GM23248 (cell line): Measurements from ENCODE around the gene ZNF133. TPM values are rescaled to one million over a fixed set of nuclear protein-coding genes. Genes with fewer than 3 reads are reported as not detected.

Source experiments
- DNase-seq: peaks from one replicate; pipeline ENCODE4 v3.0.0-alpha.2; 2015
- H2AFZ ChIP-seq: fragments of 200-600 bp; sonication (generic); 2 replicates; pipeline ENCODE4 v1.6.1; 2016; ENCODE audit warnings: antibody characterized with exemption
- H3F3A ChIP-seq: fragments of 200-600 bp; sonication (generic); 2 replicates; pipeline ENCODE4 v1.6.1; 2016; ENCODE audit warnings: mild to moderate bottlenecking, antibody characterized with exemption, mixed run types; ENCODE audit not compliant: insufficient read depth
- H3K27ac ChIP-seq: fragments of 200-600 bp; sonication (generic); 2 replicates; pipeline ENCODE4 v1.5.1; 2016; ENCODE audit warnings: mild to moderate bottlenecking
- H3K27me3 ChIP-seq: fragments of 200-600 bp; sonication (generic); replicated peaks from 2 replicates; pipeline ENCODE4 v1.6.1; 2016; ENCODE audit warnings: mild to moderate bottlenecking; ENCODE audit not compliant: insufficient read depth
- H3K36me3 ChIP-seq: fragments of 200-600 bp; sonication (generic); 2 replicates; pipeline ENCODE4 v1.6.1; 2016; ENCODE audit warnings: low read depth, mild to moderate bottlenecking
- H3K4me1 ChIP-seq: fragments of 200-600 bp; sonication (generic); 2 replicates; pipeline ENCODE4 v1.6.1; 2016; ENCODE audit warnings: mild to moderate bottlenecking; ENCODE audit not compliant: insufficient read depth
- H3K4me2 ChIP-seq: fragments of 200-600 bp; sonication (generic); one replicate; pipeline ENCODE4 v1.6.1; 2016; ENCODE audit warnings: mild to moderate bottlenecking; ENCODE audit not compliant: unreplicated experiment
- H3K4me3 ChIP-seq: fragments of 200-600 bp; sonication (generic); 2 replicates; pipeline ENCODE4 v1.5.1; 2016; ENCODE audit warnings: mild to moderate bottlenecking
- H3K79me2 ChIP-seq: fragments of 200-600 bp; sonication (generic); 2 replicates; pipeline ENCODE4 v1.6.1; 2016; ENCODE audit warnings: mild to moderate bottlenecking; ENCODE audit not compliant: insufficient read depth
- H3K9ac ChIP-seq: fragments of 200-600 bp; sonication (generic); 2 replicates; pipeline ENCODE4 v1.6.1; 2016; ENCODE audit warnings: mild to moderate bottlenecking
- H3K9me2 ChIP-seq: fragments of 200-600 bp; sonication (generic); 2 replicates; pipeline ENCODE4 v1.6.1; 2016; ENCODE audit warnings: mixed run types, mild to moderate bottlenecking, moderate library complexity; ENCODE audit not compliant: insufficient read depth
- H3K9me3 ChIP-seq: fragments of 200-600 bp; sonication (generic); one replicate; pipeline ENCODE4 v1.6.1; 2017; ENCODE audit warnings: low read depth
- H4K20me1 ChIP-seq: fragments of 200-600 bp; sonication (generic); 2 replicates; pipeline ENCODE4 v1.6.0; 2016; ENCODE audit not compliant: insufficient read depth
- EZH2 ChIP-seq: fragments of 200-600 bp; sonication (generic); IDR thresholded peaks from 2 replicates; pipeline ENCODE4 v1.6.1; 2018; ENCODE audit warnings: antibody characterized with exemption, mild to moderate bottlenecking; ENCODE audit not compliant: insufficient read depth, poor library complexity, severe bottlenecking
- EZH2phosphoT487 ChIP-seq: fragments of 200-600 bp; sonication (generic); IDR thresholded peaks from 2 replicates; pipeline ENCODE4 v1.6.1; 2018; ENCODE audit warnings: antibody characterized with exemption, moderate library complexity, mild to moderate bottlenecking, low read depth; ENCODE audit not compliant: insufficient read depth
- WGBS, 2 experiments: methylation state at CpG; one replicate each; pipeline ENCODE4 v1.1.6; 2015 to 2017; ENCODE audit warnings: low lambda C conversion rate in 2 of 2, low coverage in 1 of 2; ENCODE audit errors: missing lambda C conversion rate in 2 of 2; 5-methylcytosine and 5-hydroxymethylcytosine counted together
- in situ Hi-C: fragments of 300-500 bp; cut with MboI; formaldehyde crosslinking; loops from 2 replicates; pipeline ENCODE4 v1.15.0; 2020
- polyA plus RNA-seq: library from polyadenylated mRNA; unstranded; fragments of >200 nt; fragmentation: Nextera tagmentation; extraction: Ambion mirVana; gene quantifications from 2 replicates; pipeline ENCODE4 v1.2.1, GENCODE V29; 2016
- total RNA-seq: library from RNA; depleted of rRNA; stranded (reverse); fragments of >200 nt; shearing (Covaris generic); gene quantifications from 2 replicates; pipeline ENCODE4 v1.2.3, GENCODE V29; 2014

Gene ZNF133
- total and polyA plus RNA-seq, 2 experiments from 2014 or later = 11.3 to 17.9 TPM

DNA sequence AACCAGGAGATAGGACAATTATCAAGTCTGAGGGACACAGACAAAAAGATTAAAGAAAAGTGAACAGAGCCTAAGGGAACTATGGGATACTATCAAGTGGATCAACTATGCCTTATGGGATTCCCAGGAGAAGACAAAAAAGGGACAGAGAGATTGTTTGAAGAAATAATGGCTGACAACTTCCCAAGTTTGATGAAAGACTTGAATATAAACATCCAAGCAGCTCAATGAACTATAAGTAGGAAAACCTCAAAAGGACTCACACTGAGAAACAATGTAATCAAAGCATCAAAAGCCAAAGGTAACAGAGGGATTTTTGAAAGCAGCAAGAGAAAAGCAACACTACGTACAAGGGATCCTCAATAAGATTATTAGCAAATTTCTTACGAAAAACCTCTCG lies 11.0 kb downstream of the ZNF133 start:
- no peaks in the 10 kb centered on the region for H3K27me3 ChIP-seq
- DNase-seq = no peak
- no peaks in the 10 kb centered on the region; the same call in 1 of the 2 replicates for H3K9me2 ChIP-seq
- peaks cover 98% of the 10 kb centered on the region for H3K79me2 ChIP-seq
- 98% methylated on average over 3 of the region's 3 CpGs for WGBS, 2 experiments
- in situ Hi-C loops = loop anchor here (25.0 kb wide), 2 partner anchors 662 to 787 kb away; no protein-coding TSS in a partner anchor
- peaks cover 14% of the 10 kb centered on the region; the same call in 1 of the 2 replicates for H3F3A ChIP-seq
- no peak overlapping the region for H3K27ac ChIP-seq
- 0 out of 2 replicates have a peak, but pooled peaks cover 3% of the 10 kb centered on the region for H3K4me1 ChIP-seq
- H3K36me3 ChIP-seq = peaks cover 12% of the 10 kb centered on the region; the same call in 1 of the 2 replicates
- no peak for TF ChIP-seq EZH2
- TF ChIP-seq EZH2phosphoT487 = no peak
- H2AFZ ChIP-seq = no peak overlapping the region
- no peak overlapping the region for H3K4me3 ChIP-seq
- no peaks in the 10 kb centered on the region for H3K9me3 ChIP-seq
- H3K4me2 ChIP-seq = no peak overlapping the region
- H4K20me1 ChIP-seq = no peaks in the 10 kb centered on the region; the same call in none of the 2 replicates
- no peak overlapping the region for H3K9ac ChIP-seq

DNA sequence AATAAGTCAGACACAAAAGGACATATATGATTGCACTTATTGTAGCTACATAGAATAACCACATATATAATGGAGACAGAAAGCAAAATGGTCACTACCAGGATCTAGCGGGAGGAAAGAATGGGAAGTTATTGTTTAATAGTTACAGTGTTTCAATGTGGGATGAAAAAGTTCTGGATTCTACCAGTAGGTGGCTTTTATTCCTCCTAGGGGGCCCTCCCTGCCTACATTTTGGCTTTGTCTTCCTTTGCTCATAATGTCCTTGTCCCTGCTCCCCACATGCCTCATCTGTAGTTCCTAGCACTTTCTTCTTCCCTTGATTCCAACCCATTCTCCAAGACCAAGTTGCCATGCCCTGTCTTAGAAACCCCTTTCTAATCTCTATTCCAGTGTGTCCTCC lies 16.3 kb downstream of the ZNF133 start:
- DNase-seq = no peak
- WGBS, 2 experiments = 95 to 100% methylated on average over 1 of the region's 1 CpG
- peaks cover 11% of the 10 kb centered on the region for H3K36me3 ChIP-seq
- no peak overlapping the region for H3K4me2 ChIP-seq
- H3K4me1 ChIP-seq = 0 out of 2 replicates have a peak, but pooled peaks cover 3% of the 10 kb centered on the region
- no peaks in the 10 kb centered on the region for H3K9me3 ChIP-seq
- no peaks in the 10 kb centered on the region for H4K20me1 ChIP-seq
- H3F3A ChIP-seq = peaks cover 14% of the 10 kb centered on the region; the same call in 1 of the 2 replicates
- no peaks in the 10 kb centered on the region; the same call in 1 of the 2 replicates for H3K9me2 ChIP-seq
- TF ChIP-seq EZH2phosphoT487 = no peak
- TF ChIP-seq EZH2 = no peak
- no peak overlapping the region for H2AFZ ChIP-seq
- H3K4me3 ChIP-seq = no peak overlapping the region
- no peak overlapping the region for H3K9ac ChIP-seq
- H3K79me2 ChIP-seq = peaks cover 65% of the 10 kb centered on the region
- no peak overlapping the region for H3K27ac ChIP-seq
- H3K27me3 ChIP-seq = no peaks in the 10 kb centered on the region
- in situ Hi-C loops = no loop called here

DNA sequence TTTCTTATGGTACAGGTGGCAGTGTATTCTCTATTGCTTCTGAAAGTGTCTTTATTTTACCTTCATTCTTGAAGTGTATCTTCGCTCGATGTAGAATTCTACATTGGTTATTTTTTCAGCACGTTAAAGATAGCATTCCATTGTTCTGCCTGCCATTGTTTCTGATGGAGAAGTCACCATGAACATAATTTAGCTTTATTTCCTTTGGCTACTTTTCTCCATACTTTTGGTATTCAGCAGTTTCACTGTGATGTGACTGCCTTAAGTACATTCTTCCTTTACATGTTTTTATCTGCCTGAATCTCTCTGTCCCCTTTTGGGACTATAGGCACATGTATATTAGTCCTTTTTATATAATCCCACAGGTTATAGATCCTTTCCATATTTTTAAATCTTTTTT lies 19.0 kb downstream of the ZNF133 start:
- Histone ChIP-seq H3K4me3 (no peak overlapping the region), H3K27ac (no peak overlapping the region), H4K20me1 (no peaks in the 10 kb centered on the region), H3K9me2 (no peaks in the 10 kb centered on the region), H2AFZ (no peak overlapping the region), H3K79me2 (peaks cover 48% of the 10 kb centered on the region), H3F3A (0 out of 2 replicates have a peak, but pooled peaks cover 3% of the 10 kb centered on the region), H3K27me3 (no peaks in the 10 kb centered on the region), H3K36me3 (peaks cover 15% of the 10 kb centered on the region), H3K9me3 (no peaks in the 10 kb centered on the region), H3K9ac (no peak overlapping the region), H3K4me1 (0 out of 2 replicates have a peak, but pooled peaks cover 5% of the 10 kb centered on the region), H3K4me2 (no peak overlapping the region)
- DNase-seq = no peak
- WGBS, 2 experiments = 95 to 97% methylated on average over 3 of the region's 3 CpGs
- TF ChIP-seq EZH2 (no peak), EZH2phosphoT487 (no peak)
- in situ Hi-C loops = no loop called here

DNA sequence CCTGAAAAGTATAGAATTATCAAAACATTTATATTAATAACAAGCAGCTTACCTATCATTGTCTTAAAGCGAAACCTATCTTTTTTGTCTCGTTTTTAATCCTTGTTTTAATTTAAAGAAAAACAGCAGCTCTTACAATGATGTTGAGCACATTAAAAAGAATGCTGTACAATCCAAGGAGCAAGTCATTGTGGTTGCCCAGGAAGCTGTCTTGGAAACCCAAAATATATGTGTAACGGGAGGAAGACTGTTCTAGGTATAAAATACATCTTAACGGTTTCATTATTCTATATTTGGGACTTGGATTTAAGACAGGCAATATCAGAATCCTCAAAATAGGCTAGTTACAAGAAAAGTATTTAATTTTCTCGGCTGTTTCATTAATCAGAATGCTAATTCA lies 21.7 kb downstream of the ZNF133 start:
- no peak overlapping the region for H3K27ac ChIP-seq
- no peak overlapping the region for H2AFZ ChIP-seq
- DNase-seq = no peak
- H3K4me3 ChIP-seq = no peak overlapping the region
- no peaks in the 10 kb centered on the region for H3K9me3 ChIP-seq
- no peaks in the 10 kb centered on the region for H3K27me3 ChIP-seq
- H3K4me1 ChIP-seq = peaks cover 18% of the 10 kb centered on the region
- in situ Hi-C loops = no loop called here
- peaks cover 15% of the 10 kb centered on the region for H3K36me3 ChIP-seq
- WGBS, 2 experiments = 83 to 88% methylated on average over 5 of the region's 5 CpGs
- no peaks in the 10 kb centered on the region for H4K20me1 ChIP-seq
- H3K79me2 ChIP-seq = peaks cover 27% of the 10 kb centered on the region
- no peak overlapping the region for H3K9ac ChIP-seq
- TF ChIP-seq EZH2phosphoT487 = no peak
- TF ChIP-seq EZH2 = no peak
- peaks cover 21% of the 10 kb centered on the region for H3F3A ChIP-seq
- H3K4me2 ChIP-seq = no peak overlapping the region
- H3K9me2 ChIP-seq = no peaks in the 10 kb centered on the region
